HG02852 (cell line): ENCODE measurements around the gene GNG7.
"Not testable (repeated sequence)": the region's sequence is repeated elsewhere in the genome, so short reads cannot be mapped to it uniquely, and the experiment has no call there.

Source experiments
- ATAC-seq: cut with Tn5 transposase; IDR thresholded peaks from one replicate; pipeline ENCODE4 v1.9.1; 2021; ENCODE audit warnings: mild to moderate bottlenecking, moderate library complexity; ENCODE audit not compliant: unreplicated experiment

The GNG7 gene

GRCh38 chr19:2493448-2493847 is 209.0 kb downstream of the GNG7 start:
- ATAC-seq, result not testable (repeated sequence)

- no peak for ATAC-seq
Observed at GRCh38 chr19:2492870-2493269, 209.6 kb downstream of the GNG7 start.

DNA sequence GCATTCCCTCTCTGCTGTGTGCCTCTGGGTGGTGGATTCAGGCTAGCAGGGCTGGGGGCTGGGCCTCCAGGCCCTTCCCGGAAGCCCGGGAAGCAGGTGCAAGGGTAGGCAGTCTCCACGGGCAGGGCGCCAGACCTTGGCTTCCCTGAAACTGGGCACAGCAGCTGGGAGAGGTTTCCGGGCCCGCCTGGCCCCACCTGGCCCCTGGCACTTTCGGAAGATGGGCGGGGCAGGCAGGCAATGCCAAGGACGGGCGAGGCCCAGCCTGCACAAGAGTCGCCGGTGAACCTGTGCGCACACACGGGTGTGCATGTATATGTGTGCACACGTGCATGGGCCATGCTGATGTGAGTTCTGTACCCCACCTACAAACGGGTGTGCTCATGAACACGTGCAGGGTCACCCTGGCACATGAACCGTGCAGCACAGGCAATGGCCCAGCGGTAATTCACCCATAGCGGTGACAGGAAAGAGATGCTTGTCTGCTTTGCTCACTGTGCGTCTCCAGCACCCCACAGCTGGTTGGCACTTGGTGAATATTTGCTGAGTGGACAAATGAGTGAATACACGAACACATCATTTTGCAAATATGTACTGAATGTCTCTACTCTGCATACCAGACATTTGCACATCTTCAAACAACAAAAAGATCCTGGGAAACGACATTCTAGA is 211.2 kb downstream of the GNG7 start:
- no peak for ATAC-seq

GRCh38 chr19:2490659-2491058 is 211.8 kb downstream of the GNG7 start:
- no peak for ATAC-seq

GRCh38 chr19:2488942-2489731 is 213.4 kb downstream of the GNG7 start:
- no peak for ATAC-seq

DNA sequence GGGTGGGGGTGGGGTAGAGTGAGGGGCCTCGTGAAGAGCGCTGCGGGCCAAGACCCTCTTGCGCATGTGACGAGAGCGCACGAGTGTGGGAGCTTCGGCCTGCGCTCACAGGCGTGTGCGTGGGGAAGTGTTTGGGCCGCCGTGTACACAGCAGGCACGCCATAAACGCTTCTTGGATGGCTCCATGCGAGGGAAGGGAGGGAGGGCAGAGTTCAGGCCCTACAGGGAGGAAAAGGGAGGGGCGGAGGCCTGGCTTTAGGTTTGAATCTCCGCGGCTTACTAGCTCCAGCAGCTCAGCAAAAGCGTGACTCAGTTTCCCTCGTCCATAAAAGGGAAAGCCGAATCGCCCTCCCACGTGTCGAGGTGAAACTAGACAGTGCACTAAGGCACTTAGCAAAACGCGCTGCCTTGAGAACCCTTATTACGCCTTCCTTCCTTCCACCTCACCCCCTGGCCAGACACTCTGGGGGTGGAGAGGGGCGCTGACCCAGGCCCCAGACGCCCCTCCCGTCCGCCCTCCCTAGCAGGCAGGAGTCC is 214.0 kb downstream of the GNG7 start:
- ATAC-seq, result no peak

DNA sequence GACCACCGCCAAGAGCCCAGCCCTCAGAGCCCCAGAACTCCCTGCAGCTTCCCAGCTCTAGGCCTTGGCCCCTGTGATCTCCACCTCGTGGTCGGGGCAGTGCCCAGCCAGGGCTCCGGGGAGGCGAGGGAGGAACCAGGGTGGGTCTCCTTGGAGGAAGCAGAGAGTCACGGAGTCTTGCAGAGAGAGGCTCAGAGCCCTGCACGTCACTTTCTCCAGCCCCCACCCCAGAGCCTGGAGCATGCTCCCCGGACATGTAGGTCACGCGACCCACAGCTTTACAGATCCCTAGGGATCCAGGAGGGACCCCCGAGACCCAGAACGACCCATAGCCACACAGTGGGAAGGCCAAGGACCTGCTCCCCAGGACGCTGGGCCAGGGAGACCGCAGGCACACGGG is 214.7 kb downstream of the GNG7 start:
- no peak for ATAC-seq

- ATAC-seq, result no peak
Observed at GRCh38 chr19:2487090-2487489, 215.4 kb downstream of the GNG7 start.

- no peak for ATAC-seq
Observed at GRCh38 chr19:2485428-2485827, 217.1 kb downstream of the GNG7 start.

- ATAC-seq, result no peak
Observed at GRCh38 chr19:2484178-2484937, 218.1 kb downstream of the GNG7 start.

DNA sequence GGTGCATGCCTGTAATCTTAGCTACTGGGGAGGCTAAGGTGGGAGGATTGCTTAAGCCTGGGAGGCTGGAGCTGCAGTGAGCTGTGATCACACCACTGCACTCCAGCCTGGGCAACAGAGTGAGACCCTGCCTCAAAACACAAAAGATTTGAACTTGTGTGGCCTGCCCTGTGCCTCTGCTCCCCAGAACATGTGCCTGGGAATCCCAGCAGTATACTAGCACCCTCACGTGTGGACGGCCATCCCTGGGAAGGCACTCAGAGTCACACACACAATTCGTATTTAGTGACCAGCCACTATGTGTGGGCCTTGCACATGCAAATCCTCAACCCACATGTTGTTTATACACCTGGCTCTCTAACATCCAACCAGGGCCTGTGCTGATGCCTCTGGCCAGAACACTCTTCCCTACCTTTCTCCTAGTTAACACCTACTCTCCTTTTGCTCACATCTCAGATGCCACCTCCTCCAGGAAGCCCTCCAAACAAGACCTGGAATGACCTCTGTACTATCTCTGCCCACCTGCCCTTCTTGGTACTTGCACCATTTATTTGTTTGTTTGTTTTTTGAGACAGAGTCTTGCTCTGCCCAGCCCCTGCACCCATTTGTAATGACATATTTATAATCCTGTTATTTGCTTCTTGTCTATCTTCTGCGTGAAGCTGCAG is 218.9 kb downstream of the GNG7 start:
- ATAC-seq, result no peak

DNA sequence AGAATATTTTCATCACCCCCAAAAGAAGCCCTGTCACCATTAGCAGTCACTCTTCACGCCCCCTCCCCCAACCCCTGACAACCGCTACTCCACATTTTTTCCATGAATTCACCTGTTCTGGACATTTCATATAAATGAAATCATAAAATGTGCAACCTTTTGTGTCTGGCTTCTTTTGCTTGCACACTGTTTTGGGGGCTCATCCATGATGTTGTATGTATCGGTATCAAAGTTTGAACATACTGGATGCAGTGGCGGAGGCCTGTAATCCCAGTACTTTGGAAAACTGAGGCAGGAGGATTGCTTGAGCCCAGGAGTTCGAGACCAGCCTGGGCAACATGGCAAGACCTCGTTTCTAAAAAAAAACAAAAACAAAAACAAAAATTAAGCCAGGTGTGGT is 219.4 kb downstream of the GNG7 start:
- ATAC-seq, result no peak

DNA sequence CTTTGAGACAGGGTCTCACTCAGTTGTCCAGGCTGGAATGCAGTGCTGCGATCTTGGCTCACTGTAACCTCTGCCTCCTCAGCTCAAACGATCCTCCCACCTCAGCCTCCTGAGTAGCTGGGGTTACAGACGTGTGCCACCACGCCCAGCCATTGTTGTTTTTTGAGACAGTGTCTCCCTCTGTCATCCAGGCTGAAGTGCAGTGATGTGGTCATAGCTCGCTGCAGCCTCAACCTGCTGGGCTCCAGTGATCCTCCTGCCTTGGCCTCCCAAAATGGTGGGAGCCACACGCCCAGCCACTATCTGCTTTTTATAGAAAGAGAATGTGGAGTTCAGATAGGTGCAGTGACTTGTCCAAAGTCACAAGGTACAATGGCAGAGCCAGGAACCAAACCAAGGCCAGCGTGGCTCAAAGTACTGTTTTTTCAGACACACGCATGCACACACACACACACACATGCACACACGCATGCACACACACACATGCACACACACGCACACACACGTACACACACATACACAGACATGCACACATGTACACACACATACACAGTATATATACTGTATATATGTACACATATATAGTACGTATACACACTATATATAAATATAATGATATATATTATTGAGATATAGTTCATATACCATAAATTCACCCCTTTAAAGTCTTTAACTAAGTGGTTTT is 220.0 kb downstream of the GNG7 start:
- ATAC-seq, result no peak

DNA sequence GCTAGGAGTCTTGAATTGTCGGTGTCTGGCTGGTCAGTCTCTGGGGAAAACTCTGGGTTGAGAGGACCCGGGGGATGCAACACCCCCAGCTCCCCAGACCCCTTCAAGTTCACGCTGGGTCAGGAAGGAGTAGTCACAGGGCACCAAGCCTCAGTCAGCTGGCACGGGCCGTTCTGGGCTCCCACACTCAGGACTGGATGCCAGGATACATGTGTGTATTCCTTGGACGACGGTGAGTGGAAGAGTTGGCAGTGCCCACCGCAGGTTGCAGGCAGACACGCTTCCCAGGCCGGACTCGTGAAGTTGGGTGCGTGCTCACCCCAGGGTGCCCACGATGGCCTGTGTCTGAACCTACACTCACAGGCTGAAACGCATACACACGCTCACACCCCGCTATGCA is 221.0 kb downstream of the GNG7 start:
- no peak for ATAC-seq

- ATAC-seq, result no peak
Observed at GRCh38 chr19:2479556-2480194, 222.8 kb downstream of the GNG7 start.

DNA sequence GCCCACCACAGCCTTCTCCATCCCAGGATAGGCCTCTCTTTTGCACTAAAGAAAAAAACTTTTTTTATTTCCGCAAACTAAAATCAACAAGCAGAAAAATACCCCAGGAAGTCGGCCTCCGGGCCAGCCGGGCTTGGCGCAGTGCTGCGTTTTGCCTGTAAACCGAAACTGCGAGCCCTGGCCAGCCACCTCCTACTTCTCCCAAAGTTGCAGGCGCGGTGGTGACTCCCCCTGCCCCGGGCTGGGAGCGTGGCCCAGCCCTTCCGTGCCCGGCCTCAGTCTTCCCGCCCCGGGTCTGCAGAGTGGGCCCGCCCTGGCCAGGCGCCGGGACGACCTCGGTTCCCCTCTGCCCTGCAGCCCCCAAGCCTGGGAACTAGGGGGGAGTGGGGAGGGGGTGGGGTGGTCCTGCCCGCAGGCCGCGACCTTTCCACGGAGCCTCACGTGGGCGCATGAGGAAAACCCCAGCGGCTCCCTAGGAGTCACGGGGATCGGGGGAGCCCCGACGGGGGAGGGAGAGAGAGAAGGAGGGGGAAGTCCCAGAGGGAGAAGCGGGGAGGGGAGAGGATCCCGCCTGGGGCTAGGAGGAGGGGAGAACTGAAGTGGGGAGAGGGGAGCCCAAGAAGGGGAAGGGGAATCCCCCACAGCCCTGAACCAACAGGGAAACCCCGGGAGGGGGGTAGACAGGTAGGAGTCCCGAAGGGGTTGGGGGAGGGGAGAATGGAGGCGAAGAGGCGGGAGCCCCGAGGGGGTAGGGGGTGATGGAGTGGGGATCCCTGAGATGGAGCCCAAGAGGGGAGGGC is 223.5 kb downstream of the GNG7 start:
- no peak for ATAC-seq

DNA sequence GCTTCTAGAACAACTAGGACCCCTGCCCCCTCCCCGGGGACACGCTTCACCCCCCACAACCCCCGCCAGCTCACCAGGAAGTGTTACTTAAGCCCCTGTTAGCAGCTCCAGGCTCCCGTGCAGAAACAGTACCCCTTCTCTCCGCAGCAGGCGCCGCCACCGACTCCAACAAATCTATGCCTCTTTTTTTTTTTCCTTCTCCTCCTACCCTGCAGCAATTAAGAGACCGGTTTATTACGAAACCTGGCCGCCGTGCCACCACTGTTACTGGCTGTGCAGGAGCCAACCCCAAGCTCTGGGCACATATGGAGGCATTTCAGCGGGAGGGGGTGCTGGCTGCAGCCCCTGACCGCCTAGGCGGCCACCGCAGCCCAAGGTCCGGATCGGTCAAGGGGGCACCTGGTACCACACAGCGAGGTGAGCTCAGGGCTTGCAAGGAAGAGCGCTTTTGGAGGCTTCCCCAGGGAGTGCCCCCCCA is 224.2 kb downstream of the GNG7 start:
- no peak for ATAC-seq

- ATAC-seq, result no peak
Observed at GRCh38 chr19:2477732-2478191, 224.7 kb downstream of the GNG7 start.
